NT2/D1 (cell line): ENCODE data around the gene EPPIN.

Experiments used
- DNase-seq: peaks from one replicate; pipeline ENCODE4 v3.0.0-alpha.2; 2011; ENCODE audit warnings: low read depth, low spot score
- H3K27me3 ChIP-seq: 2 replicates; pipeline ENCODE4 v1.6.0; 2011; ENCODE audit warnings: mild to moderate bottlenecking; ENCODE audit not compliant: insufficient read length, insufficient read depth
- H3K36me3 ChIP-seq: 2 replicates; pipeline ENCODE4 v1.6.1; 2011; ENCODE audit warnings: mild to moderate bottlenecking, low read length, mixed read lengths; ENCODE audit not compliant: insufficient read depth, insufficient read length
- H3K4me1 ChIP-seq: 2 replicates; pipeline ENCODE4 v1.5.1; 2011; ENCODE audit not compliant: insufficient read depth, insufficient read length
- H3K4me3 ChIP-seq: 2 replicates; pipeline ENCODE4 v1.5.1; 2011; ENCODE audit warnings: low read depth; ENCODE audit not compliant: insufficient read length
- H3K9ac ChIP-seq: 2 replicates; pipeline ENCODE4 v1.6.0; 2011; ENCODE audit warnings: low read depth; ENCODE audit not compliant: insufficient read length
- H3K9me3 ChIP-seq: 2 replicates; pipeline ENCODE4 v1.5.1; 2011; ENCODE audit warnings: mild to moderate bottlenecking, low read length; ENCODE audit not compliant: insufficient read depth
- SUZ12 ChIP-seq: IDR thresholded peaks from 2 replicates; pipeline ENCODE4 v1.6.1; 2011; ENCODE audit not compliant: insufficient read length, insufficient read depth; ENCODE audit errors: extremely low read depth
- YY1 ChIP-seq: IDR thresholded peaks from 2 replicates; pipeline ENCODE4 v1.6.1; 2011; ENCODE audit not compliant: insufficient read length, insufficient read depth
- ZNF274 ChIP-seq: IDR thresholded peaks from 2 replicates; pipeline ENCODE4 v1.6.1; 2011; ENCODE audit warnings: mild to moderate bottlenecking, low read depth, low read length

Gene EPPIN

DNA sequence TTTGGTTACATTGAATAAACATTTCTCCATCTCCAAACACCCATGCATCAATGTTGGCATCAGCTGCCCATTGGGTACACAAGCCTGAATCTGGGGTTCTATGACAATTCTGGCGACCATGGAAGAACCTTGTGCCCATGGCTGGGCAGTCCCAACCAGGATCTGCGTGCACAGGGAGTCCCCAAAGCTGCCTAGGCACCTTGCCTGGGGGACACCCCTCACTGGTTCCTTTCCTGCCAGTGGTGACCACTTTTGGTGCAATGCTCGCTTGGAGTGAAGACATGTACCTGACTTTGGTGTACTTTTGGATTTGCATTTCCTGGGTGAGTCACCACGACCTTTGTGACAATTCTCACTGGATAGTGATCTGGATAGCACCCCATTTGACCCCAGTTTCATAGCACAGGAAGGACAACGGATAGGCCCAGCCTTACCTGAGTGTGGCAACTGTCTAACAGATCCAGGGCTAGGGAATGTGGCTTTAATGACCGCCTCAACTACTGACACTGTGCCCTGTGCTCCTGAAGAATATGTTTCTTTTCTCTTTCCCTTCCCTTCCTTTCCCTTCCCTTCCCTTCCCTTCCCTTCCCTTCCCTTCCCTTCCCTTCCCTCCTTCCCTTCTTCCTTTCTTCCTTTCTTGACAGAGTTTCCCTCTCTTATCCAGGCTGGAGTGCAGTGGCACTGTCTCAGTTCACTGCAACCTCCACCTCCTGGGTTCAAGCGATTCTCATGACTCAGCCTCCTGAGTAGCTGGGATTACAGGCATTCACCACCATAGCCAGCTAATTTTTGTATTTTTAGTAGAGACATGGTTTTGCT is 38.9 kb downstream of the EPPIN start:
- H3K9ac ChIP-seq, result no peak overlapping the region
- no peaks in the 10 kb centered on the region; the same call in 1 of the 2 replicates for H3K9me3 ChIP-seq
- no peak overlapping the region for H3K4me3 ChIP-seq
- no peaks in the 10 kb centered on the region for H3K27me3 ChIP-seq
- no peaks in the 10 kb centered on the region for H3K36me3 ChIP-seq
- TF ChIP-seq YY1 (no peak), SUZ12 (no peak), ZNF274 (no peak)
- H3K4me1 ChIP-seq, result no peaks in the 10 kb centered on the region
- DNase-seq, result no peak

DNA sequence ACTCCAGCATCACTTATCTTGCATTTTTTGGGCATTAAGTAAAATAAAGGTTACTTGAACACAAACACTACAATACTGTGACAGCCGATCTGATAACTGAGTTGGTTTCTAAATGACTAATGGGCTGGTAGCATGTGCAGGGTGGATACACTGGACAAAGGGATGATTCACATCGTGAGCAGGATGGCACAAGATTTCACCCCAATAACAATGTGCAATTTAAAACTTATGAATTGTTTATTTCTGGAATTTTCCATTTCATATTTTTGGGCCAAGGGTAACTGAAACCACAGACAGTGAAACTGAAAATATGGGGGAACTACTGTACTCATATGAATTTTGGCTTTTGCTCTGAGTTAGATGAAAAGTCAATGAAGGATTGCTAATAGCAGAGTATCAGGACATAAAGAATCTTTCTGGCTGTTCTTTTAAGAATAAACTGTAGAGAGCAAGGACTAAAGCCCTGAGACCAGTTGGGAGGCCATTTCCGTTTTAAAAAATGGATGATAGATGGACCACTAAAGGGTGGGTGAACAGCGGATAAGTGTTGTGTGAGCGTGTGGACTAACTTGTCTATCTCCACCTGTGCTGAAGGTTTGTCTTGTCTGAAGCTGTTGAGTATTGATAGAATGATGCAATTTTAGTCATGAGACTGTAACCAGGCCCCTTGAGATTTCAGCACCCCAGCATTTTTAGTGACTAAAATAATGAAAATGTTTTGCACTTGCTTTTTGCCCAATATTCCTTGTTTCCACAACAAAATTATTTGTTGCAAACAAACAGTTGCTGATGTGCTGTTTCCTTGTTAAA is 40.0 kb downstream of the EPPIN start:
- no peak overlapping the region for H3K4me3 ChIP-seq
- DNase-seq, result no peak
- H3K9ac ChIP-seq, result no peak overlapping the region

DNA sequence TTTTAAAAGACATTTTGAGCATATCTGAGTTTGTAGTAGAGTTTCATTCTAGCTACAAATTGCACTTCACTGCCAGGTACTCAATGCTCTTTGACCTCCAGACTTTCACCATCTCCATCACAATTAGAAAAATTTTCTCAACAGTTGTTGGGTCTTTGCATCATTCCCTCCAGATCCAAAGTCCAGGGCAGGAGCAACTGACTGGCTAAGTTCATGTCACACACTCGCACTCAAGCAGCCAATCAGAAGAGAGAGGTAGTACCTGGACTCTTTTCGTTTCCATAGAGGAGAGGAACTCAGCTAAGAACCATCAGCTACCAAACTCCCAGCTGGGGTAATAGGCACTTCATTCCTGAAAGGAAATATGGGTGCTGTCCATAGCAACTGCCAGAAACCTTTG is 40.8 kb downstream of the EPPIN start:
- DNase-seq, result no peak
- no peak for TF ChIP-seq ZNF274
- no peak for TF ChIP-seq YY1
- no peaks in the 10 kb centered on the region; the same call in 1 of the 2 replicates for H3K9me3 ChIP-seq
- no peak overlapping the region for H3K9ac ChIP-seq
- no peaks in the 10 kb centered on the region for H3K27me3 ChIP-seq
- H3K36me3 ChIP-seq, result no peaks in the 10 kb centered on the region
- H3K4me3 ChIP-seq, result no peak overlapping the region
- H3K4me1 ChIP-seq, result no peaks in the 10 kb centered on the region

More for the DNA sequence above, 40.0 kb downstream of the EPPIN start:
- TF ChIP-seq YY1 (no peak), SUZ12 (no peak), ZNF274 (no peak)
- Histone ChIP-seq H3K9me3 (no peaks in the 10 kb centered on the region; the same call in 1 of the 2 replicates), H3K36me3 (no peaks in the 10 kb centered on the region), H3K27me3 (no peaks in the 10 kb centered on the region), H3K4me1 (no peaks in the 10 kb centered on the region)

DNA sequence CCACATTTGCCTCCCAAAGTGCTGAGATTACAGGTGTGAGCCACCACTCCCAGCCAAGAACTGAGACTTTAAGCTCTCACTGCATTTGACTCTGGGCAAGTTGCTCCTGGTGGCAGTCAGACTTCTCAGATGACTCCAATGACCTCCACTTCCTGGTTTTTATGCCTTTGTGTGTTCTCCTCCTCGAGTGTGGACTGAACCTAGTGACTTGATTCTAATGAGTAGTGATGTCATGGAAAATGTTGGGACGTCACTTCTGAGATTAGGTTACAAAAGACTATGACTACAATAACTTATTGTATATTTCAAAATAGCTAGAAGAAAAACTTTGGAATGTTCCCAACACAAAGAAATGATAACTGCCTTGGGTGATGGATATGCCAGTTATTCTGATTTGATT is 43.8 kb downstream of the EPPIN start:
- Histone ChIP-seq H3K4me1 (no peaks in the 10 kb centered on the region), H3K4me3 (no peak overlapping the region), H3K9me3 (no peaks in the 10 kb centered on the region; the same call in 1 of the 2 replicates), H3K36me3 (no peaks in the 10 kb centered on the region), H3K9ac (no peak overlapping the region), H3K27me3 (no peaks in the 10 kb centered on the region)
- no peak for DNase-seq
- TF ChIP-seq YY1 (no peak), SUZ12 (no peak), ZNF274 (no peak)

DNA sequence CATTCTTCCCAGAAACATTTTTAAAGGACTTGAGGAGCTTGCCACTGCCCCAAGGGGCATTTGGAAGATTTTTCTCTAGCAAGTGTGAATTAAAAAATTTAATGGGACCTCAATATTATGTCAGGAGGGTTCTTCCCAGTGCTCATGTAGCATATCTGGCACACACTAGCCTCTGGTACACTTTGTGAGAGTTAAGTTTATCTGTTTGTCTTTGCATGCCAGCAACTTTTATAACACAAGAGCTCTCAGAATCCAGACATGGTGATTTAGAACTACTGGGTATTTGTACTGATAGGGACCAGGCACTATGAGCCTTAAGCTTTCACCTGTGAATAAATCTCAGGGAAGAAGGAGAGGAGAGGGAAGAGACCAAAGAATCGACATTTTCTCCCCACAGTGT is 44.6 kb downstream of the EPPIN start:
- Histone ChIP-seq H3K9me3 (no peaks in the 10 kb centered on the region; the same call in 1 of the 2 replicates), H3K9ac (no peak overlapping the region), H3K4me1 (no peaks in the 10 kb centered on the region), H3K4me3 (no peak overlapping the region), H3K27me3 (no peaks in the 10 kb centered on the region), H3K36me3 (no peaks in the 10 kb centered on the region)
- TF ChIP-seq YY1, result no peak
- no peak for TF ChIP-seq ZNF274
- TF ChIP-seq SUZ12, result no peak
- no peak for DNase-seq

DNA sequence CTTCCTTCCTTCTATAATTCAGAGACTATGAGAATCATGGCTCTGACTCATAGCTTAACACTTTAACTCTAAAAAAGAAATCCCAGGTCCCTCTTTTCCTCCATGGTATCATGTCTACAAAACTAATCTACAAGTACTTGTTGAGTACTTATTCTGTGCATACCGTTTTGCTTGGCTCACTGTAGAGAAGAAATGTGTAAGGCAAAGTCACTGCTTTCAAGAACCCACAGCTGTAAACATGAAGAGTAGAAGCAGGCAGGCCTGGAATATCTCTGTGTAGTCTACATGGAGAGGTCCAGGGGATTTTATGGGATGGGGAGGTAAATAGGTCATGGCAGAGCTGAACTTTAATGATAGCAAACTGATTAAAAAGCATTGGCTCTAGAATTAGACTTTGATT is 45.6 kb downstream of the EPPIN start:
- no peaks in the 10 kb centered on the region for H3K36me3 ChIP-seq
- no peaks in the 10 kb centered on the region for H3K27me3 ChIP-seq
- no peak overlapping the region for H3K9ac ChIP-seq
- no peaks in the 10 kb centered on the region; the same call in 1 of the 2 replicates for H3K9me3 ChIP-seq
- no peak for TF ChIP-seq YY1
- no peak for TF ChIP-seq ZNF274
- no peak for TF ChIP-seq SUZ12
- DNase-seq, result no peak
- no peak overlapping the region for H3K4me3 ChIP-seq
- no peaks in the 10 kb centered on the region for H3K4me1 ChIP-seq

DNA sequence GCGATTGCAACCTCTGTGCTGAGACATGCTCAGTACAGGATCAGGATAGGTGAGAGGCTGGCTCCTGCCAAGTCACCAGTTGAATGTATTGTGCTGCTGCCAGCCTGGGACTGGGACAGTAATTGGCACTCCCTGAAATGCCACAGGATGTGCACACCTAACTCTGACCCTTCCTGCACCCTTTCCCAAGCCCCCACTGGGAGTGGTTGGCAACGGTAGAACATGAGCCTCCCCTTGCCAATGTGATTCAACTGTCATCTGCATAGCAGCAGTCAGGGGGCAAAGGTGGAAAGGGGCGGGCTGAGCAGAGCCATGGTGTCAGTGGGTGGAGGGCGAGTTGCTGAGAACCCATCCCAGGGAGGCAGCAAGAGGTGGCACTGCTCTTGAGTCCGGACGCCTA is 47.2 kb downstream of the EPPIN start:
- DNase-seq, result no peak
- Histone ChIP-seq H3K4me1 (no peaks in the 10 kb centered on the region), H3K9me3 (no peaks in the 10 kb centered on the region; the same call in 1 of the 2 replicates), H3K9ac (no peak overlapping the region), H3K27me3 (no peaks in the 10 kb centered on the region), H3K4me3 (no peak overlapping the region), H3K36me3 (no peaks in the 10 kb centered on the region)
- TF ChIP-seq SUZ12, result no peak
- no peak for TF ChIP-seq YY1
- TF ChIP-seq ZNF274, result no peak
